Fibroblast of lung (primary cell): Measurements from ENCODE around the gene TCF12. TPM values are rescaled to one million over a fixed set of nuclear protein-coding genes. Genes with fewer than 3 reads are reported as not detected.
"Not testable (repeated sequence)": the region's sequence is repeated elsewhere in the genome, so short reads cannot be mapped to it uniquely, and the experiment has no call there.

ENCODE experiments used
- DNase-seq, 2 donors: peaks; one replicate each; pipeline versions ENCODE4 v3.0.0 to v3.0.0-alpha.2; 2010; ENCODE audit warnings: low read depth in 2 of 2
- H2AFZ ChIP-seq: 2 replicates; pipeline ENCODE4 v1.5.1; 2012; ENCODE audit warnings: low read length, control low read depth, inconsistent platforms
- H3K27ac ChIP-seq: 2 replicates; pipeline ENCODE4 v1.5.1; 2011; ENCODE audit warnings: low read length, control low read depth; ENCODE audit not compliant: insufficient read depth
- H3K27me3 ChIP-seq: 2 replicates; pipeline ENCODE4 v1.5.1; 2011; ENCODE audit warnings: mild to moderate bottlenecking, low read length; ENCODE audit not compliant: control insufficient read depth, insufficient read depth
- H3K36me3 ChIP-seq: 2 replicates; pipeline ENCODE4 v1.5.1; 2011; ENCODE audit warnings: low read length; ENCODE audit not compliant: control insufficient read depth, insufficient read depth
- H3K4me1 ChIP-seq: 2 replicates; pipeline ENCODE4 v1.5.1; 2011; ENCODE audit warnings: low read length; ENCODE audit not compliant: control insufficient read depth, insufficient read depth; ENCODE audit errors: extremely low read depth
- H3K4me2 ChIP-seq: 2 replicates; pipeline ENCODE4 v1.5.1; 2011; ENCODE audit warnings: low read length, control low read depth; ENCODE audit not compliant: insufficient read depth; ENCODE audit errors: extremely low read depth
- H3K4me3 ChIP-seq, 4 experiments: fragments of 200-600 bp in 1 of 4; sonication (generic) in 1 of 4; replicated peaks in 1 of 4; 2 replicates each; pipeline ENCODE4 v1.5.1; 2011 to 2016; ENCODE audit warnings: low read length in 4 of 4, low read depth in 3 of 4, mild to moderate bottlenecking in 3 of 4, control low read depth in 2 of 4, inconsistent platforms in 1 of 4, mixed read lengths in 1 of 4; ENCODE audit not compliant: insufficient read depth in 1 of 4; ENCODE audit errors: control extremely low read depth in 1 of 4
- H3K79me2 ChIP-seq: 2 replicates; pipeline ENCODE4 v1.5.1; 2012; ENCODE audit warnings: mild to moderate bottlenecking, low read length, inconsistent platforms; ENCODE audit not compliant: control insufficient read depth, insufficient read depth
- H3K9ac ChIP-seq: 2 replicates; pipeline ENCODE4 v1.5.1; 2011; ENCODE audit warnings: mild to moderate bottlenecking, low read length, control low read depth; ENCODE audit not compliant: insufficient read depth
- H3K9me3 ChIP-seq: 2 replicates; pipeline ENCODE4 v1.5.1; 2012; ENCODE audit warnings: low read depth, low read length; ENCODE audit not compliant: control insufficient read depth, insufficient read depth
- H4K20me1 ChIP-seq: 2 replicates; pipeline ENCODE4 v1.5.1; 2011; ENCODE audit warnings: low read length; ENCODE audit not compliant: control insufficient read depth, insufficient read depth; ENCODE audit errors: extremely low read depth
- EZH2 ChIP-seq: IDR thresholded peaks from 2 replicates; pipeline ENCODE4 v1.5.1; 2012; ENCODE audit warnings: low read length, control low read depth, mild to moderate bottlenecking; ENCODE audit errors: missing control alignments
- polyA plus RNA-seq, 2 donors: library from polyadenylated mRNA; depleted of rRNA in 1 of 2; stranded (reverse) in 1 of 2; unstranded in 1 of 2; fragments of >200 nt; gene quantifications; 2 replicates each; pipeline ENCODE4 v1.2.1, GENCODE V29; 2011 to 2012; ENCODE audit warnings: missing spikeins in 1 of 2
- total RNA-seq: library from RNA; depleted of rRNA; stranded (reverse); fragments of >200 nt; gene quantifications from 2 replicates; pipeline ENCODE4 v1.2.1, GENCODE V29; 2014
- TF ChIP-seq, protein P1 (sequence below), 2 donors: IDR thresholded peaks in 1 of 2; conservative IDR thresholded peaks in 1 of 2; 1 replicate in 1 of 2; 2 replicates in 1 of 2; pipeline ENCODE4 v1.5.1; 2011 to 2012; ENCODE audit warnings: low read length in 2 of 2, control low read depth in 1 of 2, inconsistent platforms in 1 of 2, low read depth in 1 of 2, mild to moderate bottlenecking in 1 of 2

Gene TCF12
- total and polyA plus RNA-seq, 2 donors (not counting 1 experiment from before 2014, with no cell fraction given), result 105 to 232 TPM

DNA sequence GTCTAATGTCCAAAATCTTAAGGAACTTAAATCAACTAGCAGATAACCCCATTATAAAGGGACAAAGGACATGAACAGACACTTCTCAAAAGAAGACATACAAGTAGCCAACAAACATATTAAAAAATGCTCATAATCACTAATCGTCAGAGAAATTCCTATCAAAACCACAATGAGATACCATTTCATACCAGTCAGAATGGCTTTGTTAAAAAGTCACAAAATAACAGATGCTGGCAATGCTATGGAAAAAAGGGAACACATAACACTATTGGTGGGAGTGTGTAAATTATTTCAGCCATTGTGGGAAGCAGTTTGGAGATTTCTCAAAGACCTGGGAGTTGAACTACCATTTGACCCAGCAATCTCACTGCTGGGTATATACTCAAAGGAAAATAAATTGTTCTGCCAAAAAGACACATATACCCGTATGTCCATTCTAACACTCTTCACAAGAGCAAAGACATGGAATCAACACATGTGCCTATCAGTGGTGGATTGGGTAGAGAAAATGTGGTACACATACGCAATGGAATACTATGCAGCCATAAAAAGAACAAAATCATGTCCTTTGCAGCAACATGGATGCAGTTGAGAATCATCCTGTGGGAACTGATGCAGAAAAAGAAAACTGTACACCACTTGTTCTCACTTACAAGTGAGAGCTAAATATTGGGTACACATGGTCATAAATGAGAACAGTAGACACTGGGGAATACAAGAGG lies 78.5 kb downstream of the TCF12 start:
- H3K36me3 ChIP-seq, result no peaks in the 10 kb centered on the region
- TF ChIP-seq, protein P1, sequence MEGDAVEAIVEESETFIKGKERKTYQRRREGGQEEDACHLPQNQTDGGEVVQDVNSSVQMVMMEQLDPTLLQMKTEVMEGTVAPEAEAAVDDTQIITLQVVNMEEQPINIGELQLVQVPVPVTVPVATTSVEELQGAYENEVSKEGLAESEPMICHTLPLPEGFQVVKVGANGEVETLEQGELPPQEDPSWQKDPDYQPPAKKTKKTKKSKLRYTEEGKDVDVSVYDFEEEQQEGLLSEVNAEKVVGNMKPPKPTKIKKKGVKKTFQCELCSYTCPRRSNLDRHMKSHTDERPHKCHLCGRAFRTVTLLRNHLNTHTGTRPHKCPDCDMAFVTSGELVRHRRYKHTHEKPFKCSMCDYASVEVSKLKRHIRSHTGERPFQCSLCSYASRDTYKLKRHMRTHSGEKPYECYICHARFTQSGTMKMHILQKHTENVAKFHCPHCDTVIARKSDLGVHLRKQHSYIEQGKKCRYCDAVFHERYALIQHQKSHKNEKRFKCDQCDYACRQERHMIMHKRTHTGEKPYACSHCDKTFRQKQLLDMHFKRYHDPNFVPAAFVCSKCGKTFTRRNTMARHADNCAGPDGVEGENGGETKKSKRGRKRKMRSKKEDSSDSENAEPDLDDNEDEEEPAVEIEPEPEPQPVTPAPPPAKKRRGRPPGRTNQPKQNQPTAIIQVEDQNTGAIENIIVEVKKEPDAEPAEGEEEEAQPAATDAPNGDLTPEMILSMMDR (conservative IDR thresholded peaks at IDR 0.05 in 1 of 2, IDR thresholded peaks at IDR 0.05 in 1 of 2; ENCODE audit: low read depth in 1 of 2, low read length in 2 of 2), result no peak
- no peak for TF ChIP-seq EZH2
- no peaks in the 10 kb centered on the region for H3K27me3 ChIP-seq
- H3K9ac ChIP-seq, result no peak overlapping the region
- H3K79me2 ChIP-seq, result peaks cover 20% of the 10 kb centered on the region
- DNase-seq, result peak in 1 of 2 donors; percentile 67
- no peaks in the 10 kb centered on the region for H3K4me1 ChIP-seq
- no peaks in the 10 kb centered on the region for H3K9me3 ChIP-seq
- H3K4me2 ChIP-seq, result no peak overlapping the region
- H4K20me1 ChIP-seq, result no peaks in the 10 kb centered on the region
- H3K4me3 ChIP-seq, result no peak overlapping the region
- no peak overlapping the region for H3K27ac ChIP-seq
- H2AFZ ChIP-seq, result no peak overlapping the region

GRCh38 chr15:57003418-57003817 lies 85.0 kb downstream of the TCF12 start:
- Histone ChIP-seq H3K9ac (no peak overlapping the region), H3K4me2 (no peak overlapping the region), H3K36me3 (no peaks in the 10 kb centered on the region), H3K27ac (no peak overlapping the region), H3K27me3 (no peaks in the 10 kb centered on the region), H3K9me3 (no peaks in the 10 kb centered on the region), H3K79me2 (peaks cover 11% of the 10 kb centered on the region), H3K4me1 (peaks cover 2% of the 10 kb centered on the region), H4K20me1 (no peaks in the 10 kb centered on the region), H3K4me3 (no peak overlapping the region), H2AFZ (no peak overlapping the region)
- TF ChIP-seq EZH2, result no peak
- TF ChIP-seq, protein P1 (conservative IDR thresholded peaks at IDR 0.05 in 1 of 2, IDR thresholded peaks at IDR 0.05 in 1 of 2; ENCODE audit: low read depth in 1 of 2, low read length in 2 of 2), result no peak
- DNase-seq, result peak; percentile 81 to 93

DNA sequence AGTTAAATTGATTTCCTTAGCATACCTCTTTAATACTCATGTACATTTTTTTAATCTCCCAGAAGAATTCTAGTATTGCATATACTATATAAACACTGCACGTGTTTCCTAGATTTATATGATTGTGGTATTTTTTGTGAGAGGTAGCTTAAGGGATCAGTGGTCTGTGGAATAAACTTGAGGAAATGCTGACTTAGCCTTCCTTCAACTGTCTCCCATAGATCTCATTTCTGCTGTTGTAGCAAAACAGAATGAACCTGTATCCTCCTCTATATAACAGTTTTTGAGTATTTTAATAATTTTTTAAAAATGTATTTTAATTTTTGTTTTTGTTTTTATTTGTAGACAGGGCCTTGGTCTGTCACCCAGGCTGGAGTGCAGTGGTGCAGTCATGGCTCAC lies 86.8 kb downstream of the TCF12 start:
- Histone ChIP-seq H3K9me3 (no peaks in the 10 kb centered on the region), H3K27me3 (no peaks in the 10 kb centered on the region), H3K4me3 (no peak overlapping the region), H3K9ac (no peak overlapping the region), H3K79me2 (peaks cover 13% of the 10 kb centered on the region), H3K4me2 (no peak overlapping the region), H3K4me1 (peaks cover 2% of the 10 kb centered on the region), H3K27ac (no peak overlapping the region), H2AFZ (no peak overlapping the region), H4K20me1 (no peaks in the 10 kb centered on the region), H3K36me3 (no peaks in the 10 kb centered on the region)
- DNase-seq, result no peak
- no peak for TF ChIP-seq EZH2
- TF ChIP-seq, protein P1 (conservative IDR thresholded peaks at IDR 0.05 in 1 of 2, IDR thresholded peaks at IDR 0.05 in 1 of 2; ENCODE audit: low read depth in 1 of 2, low read length in 2 of 2), result no peak

GRCh38 chr15:57007797-57008196 lies 89.4 kb downstream of the TCF12 start:
- not testable (repeated sequence) for H4K20me1 ChIP-seq, DNase-seq, H3K27me3 ChIP-seq

More at GRCh38 chr15:57007797-57008196, 89.4 kb downstream of the TCF12 start:
- not testable (repeated sequence) for H3K9ac ChIP-seq, H3K4me2 ChIP-seq, H3K4me1 ChIP-seq, H3K27ac ChIP-seq, H3K36me3 ChIP-seq, H3K9me3 ChIP-seq, H2AFZ ChIP-seq, H3K4me3 ChIP-seq
- peaks cover 14% of the 10 kb centered on the region for H3K79me2 ChIP-seq
